IPS-11a (cell line): ENCODE data around the gene RPS10.
"Not testable (repeated sequence)": the region's sequence is repeated elsewhere in the genome, so short reads cannot be mapped to it uniquely, and the experiment has no call there.

Experiments used
- H3K4me3 ChIP-seq: one replicate; pipeline ENCODE4 v1.5.1; 2013; ENCODE audit warnings: low read depth, low read length, control low read depth

Gene RPS10

DNA sequence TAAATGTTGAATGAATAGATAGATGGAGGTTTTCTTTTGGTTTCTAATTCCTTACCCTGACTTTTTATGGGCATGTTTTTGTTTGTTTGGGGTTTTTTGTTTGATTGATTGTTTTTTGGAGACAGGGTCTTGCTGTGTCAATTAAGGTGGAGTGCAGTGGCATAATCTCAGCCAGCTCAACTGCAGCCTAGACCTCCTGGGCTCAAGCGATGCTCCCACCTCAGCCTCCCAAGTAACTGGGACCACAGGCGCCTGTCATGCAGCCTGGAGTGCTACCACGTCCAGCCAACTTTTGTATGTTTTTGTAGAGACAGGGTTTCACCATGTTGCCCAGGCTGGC, 31.9 kb downstream of the RPS10 start:
- H3K4me3 ChIP-seq: no peak overlapping the region

DNA sequence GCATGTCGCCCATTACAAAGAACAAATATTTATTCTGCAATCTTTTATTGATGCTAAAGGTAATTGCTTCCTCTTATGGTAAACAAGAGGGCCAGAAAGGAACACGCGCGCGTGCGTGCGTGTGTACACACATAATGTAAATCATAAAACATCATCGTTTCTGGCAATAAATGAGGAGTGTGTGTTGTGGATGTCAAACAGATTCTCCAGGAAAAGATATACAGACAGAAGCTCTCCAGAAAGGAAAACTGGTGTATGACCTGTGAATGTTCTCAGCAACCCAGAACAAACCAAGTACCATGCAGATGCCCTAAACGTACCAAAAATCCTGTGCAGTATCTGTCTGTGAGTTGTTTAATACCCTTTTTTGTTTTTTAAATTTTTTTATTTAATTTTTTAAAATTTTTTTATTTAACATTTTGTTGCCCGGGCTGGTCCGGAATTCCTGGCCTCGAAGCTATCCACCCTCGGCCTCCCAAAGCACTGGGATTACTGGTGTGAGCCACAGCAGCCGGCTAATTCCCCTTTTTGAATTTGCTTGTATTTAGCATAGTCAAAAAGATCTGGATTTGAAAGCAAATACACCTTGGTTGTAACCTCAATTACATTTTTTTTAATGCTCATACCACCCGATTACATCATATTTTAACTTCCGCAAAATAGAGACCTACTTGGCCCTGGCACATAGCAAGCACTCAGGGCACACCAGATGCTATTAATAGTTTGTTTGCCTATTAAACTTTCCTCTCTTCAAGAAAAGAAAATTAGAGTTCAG, 32.5 kb downstream of the RPS10 start:
- H3K4me3 ChIP-seq: peak overlapping the region; percentile 58

DNA sequence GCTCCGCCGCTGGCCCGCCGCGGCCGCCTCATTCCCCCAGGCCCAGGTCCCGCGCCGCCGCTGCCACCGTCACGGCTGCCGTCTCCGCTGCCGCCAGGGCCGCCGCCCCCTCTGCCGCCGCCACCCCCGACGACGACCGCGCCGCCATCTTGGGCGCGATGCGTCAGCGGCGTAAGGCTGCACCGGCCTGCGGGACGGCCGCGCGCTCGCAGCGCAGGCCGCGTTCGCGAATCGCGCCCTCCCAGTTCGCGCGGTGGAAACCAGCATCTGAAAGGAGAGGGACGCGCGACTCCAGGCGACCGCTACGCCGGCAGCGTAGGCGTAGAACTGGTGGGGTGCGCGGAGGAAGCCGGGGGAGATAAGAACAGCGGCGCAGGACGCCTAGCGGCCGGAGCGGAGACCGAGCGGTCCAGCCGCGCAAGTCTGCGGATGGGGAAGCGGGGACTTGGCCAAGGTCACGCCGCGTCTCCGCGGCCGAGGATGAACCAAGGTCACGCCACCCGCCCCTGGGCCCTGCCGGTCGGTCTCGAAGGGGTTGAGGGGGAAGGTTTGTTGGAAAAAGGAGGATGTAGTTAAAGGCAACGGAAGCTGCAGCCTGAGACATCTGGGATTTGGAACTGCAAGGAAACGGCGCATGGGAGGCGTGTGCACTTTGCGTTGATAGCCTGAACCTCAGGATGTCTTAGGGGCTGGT, 33.2 kb downstream of the RPS10 start, which contains the start of gene NUDT3:
Gene NUDT3 (minus strand): TSS at position 173 of the 694 bp plus-strand sequence. CDS start 307 bp downstream, outside the sequence.
- H3K4me3 ChIP-seq: peak within 1 kb of the TSS; percentile 77

DNA sequence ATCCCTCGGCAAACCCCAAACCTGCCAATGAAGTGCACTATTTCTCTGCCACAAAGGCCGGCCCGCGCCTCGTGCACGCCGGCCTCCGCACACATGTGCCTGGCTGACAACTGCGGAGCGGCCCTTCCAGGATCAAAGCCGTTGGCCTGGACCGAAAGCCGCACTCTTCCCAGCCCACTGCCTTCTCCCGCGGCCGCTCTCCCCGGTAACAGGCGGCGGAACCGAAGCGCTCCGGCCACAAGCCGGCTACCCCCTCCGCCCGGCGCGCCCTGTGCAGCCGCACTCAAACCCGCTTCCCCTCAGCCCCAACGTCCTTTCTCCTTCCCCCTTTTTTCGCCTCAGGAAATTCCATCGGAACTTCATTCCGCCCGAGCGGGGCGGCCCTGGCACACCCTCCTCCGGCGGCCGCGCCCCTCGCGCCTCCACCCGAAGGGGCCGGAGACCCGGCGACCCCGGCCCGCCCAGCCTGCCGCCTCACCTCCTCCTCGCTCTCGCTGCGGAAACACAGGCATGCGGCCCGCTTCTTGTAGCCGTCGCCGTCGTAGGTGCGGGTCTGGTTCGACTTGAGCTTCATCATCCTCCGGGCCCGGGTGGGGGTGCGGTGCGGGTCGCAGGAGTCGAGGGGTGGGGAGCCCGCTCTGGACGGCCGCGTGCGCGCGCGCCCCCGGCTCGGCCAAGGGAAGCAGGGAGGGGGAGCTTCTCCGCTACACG, 33.9 kb downstream of the RPS10 start:
- H3K4me3 ChIP-seq: peak overlapping the region; percentile 77

DNA sequence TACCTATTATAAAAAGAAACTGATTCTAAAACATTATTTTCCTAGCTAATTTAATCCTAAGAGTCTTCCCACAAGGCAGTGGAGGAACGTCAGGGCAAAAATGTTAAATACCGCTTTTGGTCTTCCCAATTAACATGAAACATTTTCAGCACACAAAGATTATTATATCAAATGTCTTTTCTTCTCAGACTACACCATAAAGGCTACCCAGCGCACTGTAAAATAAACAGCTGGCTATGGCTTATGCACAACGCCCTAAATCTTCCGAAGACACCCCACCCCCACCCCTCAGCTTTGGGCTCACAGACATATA, 34.4 kb downstream of the RPS10 start:
- H3K4me3 ChIP-seq: peak overlapping the region; percentile 77

DNA sequence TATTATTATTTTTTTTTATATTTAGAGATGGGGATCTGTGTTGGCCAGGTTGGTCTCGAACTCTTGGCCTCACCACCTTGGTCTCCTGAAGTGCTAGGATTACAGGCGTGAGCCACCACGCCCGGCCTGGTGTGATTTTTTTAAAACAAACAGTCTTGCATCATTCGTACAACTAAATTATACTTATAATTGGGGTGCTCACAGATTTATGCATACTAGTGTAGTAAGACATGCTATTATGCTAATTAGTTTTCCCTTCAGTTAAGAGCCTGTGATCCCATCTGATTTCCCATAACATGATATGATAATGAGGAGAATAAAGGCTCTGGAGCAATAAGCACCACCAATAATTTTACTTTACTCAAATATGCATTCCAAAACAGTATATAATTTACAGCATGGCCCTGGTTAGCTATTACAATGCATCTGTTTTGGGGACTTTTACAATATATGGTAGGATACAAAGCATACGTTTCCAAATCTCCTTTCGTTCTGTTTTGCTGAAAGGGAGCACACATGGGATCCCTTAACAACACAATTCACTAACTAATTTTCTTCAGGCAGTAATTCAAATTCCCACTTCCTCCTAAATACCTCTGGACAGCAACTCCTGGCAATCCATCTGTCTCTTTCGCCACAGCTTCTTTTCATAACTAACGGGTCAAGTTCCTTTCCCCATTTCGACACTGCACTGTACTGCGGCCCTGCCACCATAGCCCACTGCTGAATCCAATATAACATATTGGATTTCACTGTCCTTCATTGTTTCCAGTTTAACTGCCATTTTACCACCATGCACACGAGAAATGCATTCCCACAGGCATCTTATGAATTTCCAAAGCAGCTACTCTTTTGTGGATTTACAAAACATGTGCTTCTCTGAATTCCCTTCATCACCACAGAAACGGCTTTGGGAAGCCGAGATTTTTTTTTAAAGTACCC, 35.1 kb downstream of the RPS10 start:
- H3K4me3 ChIP-seq: peak overlapping the region; percentile 77

DNA sequence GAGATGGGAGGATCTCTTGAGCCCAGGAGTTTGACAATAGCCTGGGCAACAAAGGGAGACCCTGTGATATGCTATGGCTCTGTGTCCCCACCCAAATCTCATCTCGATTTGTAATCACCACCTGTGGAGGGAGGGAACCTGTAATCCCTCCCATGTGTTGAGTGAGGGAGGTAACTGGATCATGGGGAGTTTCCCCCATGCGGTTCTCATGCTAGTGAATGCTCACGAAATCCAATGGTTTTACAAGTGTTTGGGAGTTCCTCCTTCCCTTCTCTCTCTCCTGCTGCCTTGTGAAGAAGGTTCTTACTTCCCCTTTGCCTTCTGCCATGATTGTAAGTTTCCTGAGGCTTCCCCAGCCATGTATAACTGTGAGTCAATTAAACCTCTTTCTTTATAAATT, 36.8 kb downstream of the RPS10 start:
- no peak overlapping the region for H3K4me3 ChIP-seq

DNA sequence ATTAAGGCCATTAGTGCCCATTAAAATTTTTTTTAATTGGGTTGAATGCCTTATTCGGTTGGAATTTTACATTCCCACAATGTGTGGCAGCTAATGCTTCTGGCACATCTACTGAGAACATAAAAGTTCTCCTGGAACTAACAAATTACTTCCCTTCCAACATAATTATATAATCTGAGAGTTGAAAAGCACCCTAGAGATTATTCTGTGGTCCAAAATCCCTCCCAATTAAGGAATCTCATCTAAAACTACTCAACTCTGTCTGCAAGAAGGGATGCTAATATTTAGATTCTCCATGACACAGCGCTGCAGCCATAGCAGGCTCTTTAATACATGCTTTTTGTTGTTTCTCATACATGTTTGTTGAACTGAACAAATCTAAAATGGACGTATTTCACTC, 37.4 kb downstream of the RPS10 start:
- no peak overlapping the region for H3K4me3 ChIP-seq

DNA sequence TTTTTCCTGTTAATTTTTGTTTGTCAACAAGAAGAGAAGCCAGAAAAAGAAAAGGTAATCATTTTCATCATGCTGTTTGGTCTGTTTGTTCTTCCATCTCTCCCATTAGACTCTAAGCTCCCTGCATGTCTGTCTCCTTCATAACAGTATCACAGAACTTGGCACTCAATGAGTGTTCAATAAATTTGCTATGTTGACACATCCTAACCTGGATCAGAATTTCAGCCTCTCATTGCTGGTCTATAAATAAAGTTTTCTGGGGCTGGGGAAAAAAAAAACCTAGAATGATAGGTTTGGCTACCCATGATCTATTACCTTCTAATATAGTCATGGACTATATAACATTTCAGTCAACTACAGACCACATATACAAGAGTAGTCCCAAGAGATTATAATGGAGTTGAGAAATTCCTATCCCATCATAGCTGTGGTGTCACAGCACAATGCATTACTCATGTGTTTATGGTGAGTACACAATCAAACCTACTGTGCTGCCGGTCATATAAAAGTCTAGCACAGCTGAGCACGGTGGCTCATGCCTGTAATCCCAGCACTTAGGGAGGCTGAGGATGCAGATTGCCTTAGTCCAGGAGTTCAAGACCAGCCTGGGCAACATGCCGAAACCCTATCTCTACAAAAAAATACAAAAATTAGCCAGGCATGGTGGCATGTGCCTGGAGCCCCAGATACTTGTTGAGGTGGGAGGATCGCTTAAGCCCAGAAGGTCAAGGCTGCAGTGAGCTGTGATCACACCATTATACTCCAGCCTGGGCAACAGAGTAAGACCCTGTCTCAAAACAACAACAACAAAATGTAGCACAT, 39.3 kb downstream of the RPS10 start:
- H3K4me3 ChIP-seq: no peak overlapping the region

DNA sequence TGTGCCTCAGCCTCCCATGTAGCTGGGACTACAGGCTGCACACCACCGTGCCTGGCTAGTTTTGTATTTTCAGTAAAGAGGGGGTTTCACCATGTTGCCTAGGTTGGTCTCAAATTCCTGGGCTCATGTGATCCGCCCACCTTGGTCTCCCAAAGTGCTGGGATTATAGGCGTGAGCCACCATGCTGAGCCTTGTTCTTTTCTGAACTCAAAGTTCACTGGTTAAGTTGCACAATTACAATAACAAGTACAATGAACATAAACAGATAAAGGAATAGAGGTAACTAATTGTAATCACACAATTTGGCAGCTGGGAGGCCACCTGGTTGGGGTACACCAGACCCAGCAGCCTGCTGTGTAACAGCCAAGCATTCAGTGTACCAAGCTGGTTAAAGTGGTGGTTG, 40.1 kb downstream of the RPS10 start:
- no peak overlapping the region for H3K4me3 ChIP-seq

DNA sequence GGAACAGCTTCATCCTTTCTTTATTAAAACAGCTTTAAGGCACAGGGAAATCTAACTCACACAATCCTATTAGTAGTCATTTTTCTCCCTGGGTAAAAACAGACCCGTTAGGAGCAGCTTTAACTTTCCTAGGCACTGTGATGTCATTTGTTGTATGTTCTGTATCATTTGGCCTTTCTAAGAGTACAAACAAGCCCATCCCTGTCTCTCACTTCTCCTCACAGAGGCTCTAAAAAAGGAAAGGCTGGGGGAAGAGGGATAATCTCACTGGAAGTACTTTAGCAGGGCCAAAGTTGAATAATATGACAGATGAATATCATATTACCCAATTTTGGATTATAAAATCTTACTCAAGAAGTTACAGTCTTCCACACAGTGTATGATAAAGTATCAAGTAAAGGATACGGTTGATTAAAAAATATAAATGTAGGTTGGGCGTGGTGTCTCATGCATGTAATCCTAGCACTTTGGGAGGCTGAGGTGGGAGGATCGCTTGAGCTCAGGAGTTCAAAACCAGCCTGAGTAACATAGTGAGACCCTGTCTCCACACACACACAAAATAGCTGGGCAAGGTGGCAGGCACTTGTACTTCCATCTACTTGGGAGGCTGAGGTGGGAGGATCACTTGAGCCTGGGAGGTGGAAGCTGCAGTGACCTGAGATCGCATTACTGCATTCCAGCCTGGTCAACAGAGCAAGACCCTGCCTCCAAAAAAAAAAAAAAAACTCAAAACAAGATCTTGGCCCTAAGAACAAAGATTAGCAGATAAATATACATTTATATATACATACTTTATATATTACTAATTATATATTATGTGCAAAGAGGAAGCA, 41.3 kb downstream of the RPS10 start:
- no peak overlapping the region for H3K4me3 ChIP-seq

DNA sequence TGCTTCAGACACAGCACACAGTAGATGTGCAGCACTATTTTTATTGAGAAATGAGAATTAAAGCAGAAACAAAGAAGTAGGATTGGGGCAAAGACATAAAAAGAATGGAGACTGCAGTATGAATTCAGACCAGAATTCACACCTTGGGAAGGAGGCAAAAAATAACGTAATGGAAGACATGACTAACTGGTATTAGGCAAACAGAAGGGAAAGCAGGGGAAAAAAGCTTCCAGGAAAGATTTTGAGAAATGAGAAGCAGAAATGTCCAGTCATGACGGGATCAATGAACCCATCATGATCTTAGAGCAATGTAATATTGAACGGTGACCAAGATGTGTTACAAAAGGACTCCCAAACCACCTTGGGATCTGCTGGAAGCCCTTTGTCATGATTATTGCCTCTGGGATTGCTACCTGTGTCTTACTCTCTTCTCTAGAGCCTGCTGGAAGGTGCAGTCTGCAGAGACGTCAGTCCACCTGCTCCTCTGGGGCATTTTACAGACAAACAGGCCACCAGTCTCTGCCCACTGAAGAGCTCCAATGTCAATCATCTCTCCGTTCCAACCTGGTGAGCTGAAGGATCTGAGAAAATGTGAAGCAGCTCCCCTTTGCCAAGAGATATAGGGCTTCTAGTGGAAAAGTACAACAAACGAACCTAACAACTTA, 42.1 kb downstream of the RPS10 start:
- H3K4me3 ChIP-seq: no peak overlapping the region

DNA sequence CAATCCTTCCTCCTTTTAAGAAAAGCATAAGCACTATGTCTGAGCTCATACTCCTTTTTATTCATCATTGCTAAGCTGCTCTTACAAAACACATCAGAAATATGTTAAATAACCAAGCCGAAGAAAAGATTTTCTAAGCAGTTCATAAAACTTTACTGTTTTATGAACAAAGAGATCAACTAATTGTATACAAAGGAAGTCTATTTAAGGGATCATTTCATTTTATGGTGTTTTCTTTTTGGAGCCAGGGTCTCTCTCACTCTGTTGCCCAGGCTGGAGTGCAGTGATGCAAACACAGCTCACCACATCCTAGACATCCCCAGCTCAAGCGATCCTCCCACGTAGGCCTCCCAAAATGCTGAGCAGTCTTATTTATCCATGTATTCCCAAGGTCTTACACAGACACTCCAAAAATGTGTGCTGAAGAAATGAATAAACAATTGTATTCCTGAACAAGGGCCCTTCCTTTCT, 42.7 kb downstream of the RPS10 start:
- H3K4me3 ChIP-seq: no peak overlapping the region

DNA sequence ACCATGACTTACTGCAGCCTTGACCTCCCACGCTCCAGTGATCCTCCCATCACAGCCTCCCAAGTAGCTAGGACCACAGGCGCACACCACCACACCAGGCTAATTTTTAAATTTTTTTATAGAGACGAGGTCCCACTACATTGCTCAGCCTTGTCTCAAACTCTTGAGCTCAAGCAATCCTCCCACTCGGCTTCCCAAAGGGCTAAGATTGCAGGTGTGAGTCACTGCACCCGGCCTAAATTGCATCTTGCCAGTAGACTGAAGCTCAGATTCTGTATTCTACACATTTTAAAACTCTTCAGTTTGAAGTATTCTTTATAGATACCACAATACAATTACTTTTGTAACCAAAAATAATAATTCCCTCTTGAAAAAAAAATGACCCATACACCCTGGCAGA, 44.8 kb downstream of the RPS10 start:
- no peak overlapping the region for H3K4me3 ChIP-seq

DNA sequence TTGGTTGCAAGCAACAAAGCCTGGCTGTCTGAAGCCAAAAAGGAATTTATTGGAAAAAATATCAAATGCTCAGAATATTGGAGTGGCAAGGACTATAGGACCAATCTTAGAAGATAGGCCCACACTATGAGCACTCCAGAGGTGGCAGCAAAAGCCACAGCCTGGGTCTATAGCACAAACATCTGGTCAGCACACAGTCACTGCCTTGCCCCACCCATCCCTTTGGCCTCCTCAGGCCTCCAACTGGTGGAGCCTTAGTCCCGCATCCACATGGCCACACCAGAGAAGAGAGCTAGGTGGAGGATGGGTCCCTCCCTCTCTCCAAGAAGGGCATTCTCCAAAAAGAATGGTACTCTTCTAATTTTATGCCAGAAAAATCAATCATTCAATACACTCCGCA, 47.4 kb downstream of the RPS10 start:
- H3K4me3 ChIP-seq: no peak overlapping the region

DNA sequence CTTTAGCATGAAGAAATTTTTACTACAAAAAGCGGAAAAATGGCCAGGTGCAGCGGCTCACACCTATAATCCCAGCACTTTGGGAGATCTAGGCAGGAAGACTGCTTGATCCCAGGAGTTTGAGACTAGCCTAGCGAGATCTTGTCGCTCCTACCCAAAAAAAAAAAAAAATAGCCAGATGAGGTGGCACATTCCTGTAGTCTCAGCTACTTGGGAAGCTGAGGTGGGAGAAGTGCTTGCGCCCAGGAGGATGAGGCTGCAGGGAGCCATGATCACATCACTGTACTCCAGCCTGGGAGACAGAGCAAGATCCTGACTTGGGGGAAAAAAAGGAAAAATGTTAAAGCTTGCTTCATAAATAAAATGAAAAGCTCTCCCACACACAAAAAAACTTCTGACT, 47.9 kb downstream of the RPS10 start:
- H3K4me3 ChIP-seq: no peak overlapping the region

DNA sequence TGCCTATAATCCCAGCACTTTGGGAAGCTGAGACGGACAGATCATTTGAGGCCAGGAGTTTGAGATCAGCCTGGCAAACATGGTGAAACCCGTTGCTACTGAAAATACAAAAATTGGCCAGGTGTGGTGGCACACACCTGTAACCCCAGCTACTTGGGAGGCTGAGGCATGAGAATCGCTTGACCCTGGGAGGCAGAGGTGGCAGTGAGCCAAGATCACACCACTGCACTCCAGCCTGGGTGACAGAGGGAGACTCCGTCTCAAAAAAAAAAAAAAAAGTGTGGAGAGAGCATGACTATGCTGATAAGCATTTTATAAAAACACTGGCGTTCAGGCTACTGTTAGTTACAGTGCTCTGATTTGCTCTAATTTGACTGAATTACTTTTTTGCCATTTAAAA, 48.3 kb downstream of the RPS10 start:
- H3K4me3 ChIP-seq: not testable (repeated sequence)

DNA sequence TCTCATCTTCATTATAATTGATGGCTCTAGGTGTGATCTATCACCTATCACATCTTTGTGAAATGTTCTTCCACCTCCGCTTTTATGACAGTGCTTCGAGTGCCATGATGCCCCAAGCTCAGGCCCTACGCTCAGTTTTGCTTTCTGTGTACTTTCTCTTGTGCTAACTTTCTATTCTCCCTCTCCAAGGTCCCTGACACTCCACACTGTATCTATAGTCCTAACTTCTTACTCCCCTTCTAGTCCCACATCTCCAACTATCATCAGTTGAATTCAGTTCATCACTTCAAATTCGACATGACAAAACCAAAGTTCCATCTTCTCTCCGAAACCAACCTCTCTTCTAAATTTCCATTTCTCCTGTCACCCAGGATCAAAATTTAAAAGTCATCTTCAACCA, 50.0 kb downstream of the RPS10 start:
- no peak overlapping the region for H3K4me3 ChIP-seq

DNA sequence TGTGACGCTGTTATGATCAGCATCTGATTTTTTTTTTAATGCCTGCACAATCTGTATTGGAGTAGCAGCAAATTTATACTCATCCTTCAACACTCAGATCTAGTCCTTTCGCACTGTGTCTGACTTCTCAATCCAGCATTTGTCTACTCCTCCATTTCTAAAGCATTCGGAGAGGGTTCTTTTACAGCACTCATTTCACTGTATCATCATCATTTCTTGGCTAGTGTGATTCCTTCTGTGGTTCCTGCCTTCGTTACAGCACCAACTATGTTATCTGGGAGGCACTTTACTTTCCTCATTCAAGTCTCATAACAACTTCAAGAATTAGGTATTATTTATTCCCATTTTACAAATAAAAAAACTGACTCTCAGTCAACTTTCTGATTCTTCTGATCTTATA, 51.4 kb downstream of the RPS10 start:
- H3K4me3 ChIP-seq: no peak overlapping the region
